HCT116 (cell line): ENCODE results near the gene FSTL4. TPM values are rescaled to one million over a fixed set of nuclear protein-coding genes. Genes with fewer than 3 reads are reported as not detected.
A peak's percentile ranks its signal among the peaks of the same experiment; 100 is the strongest.

Experiments
- ATAC-seq: fragments of 200-7000 bp; cut with Tn5 transposase; 2 replicates; pipeline ENCODE4 v1.9.1; 2020; ENCODE audit warnings: mild to moderate bottlenecking, moderate library complexity
- BruUV-seq: library from RNA; stranded (reverse); fragments of 400-500 nt; replicated peaks from 2 replicates; lab custom pipeline; 2021; lab: Mats Ljungman, UMichigan
- CTCF ChIA-PET: fragments of 300-600 bp; sonication (Branson Sonifier 250); formaldehyde crosslinking; loops from one replicate; lab custom pipeline; 2021; ENCODE audit warnings: antibody characterized with exemption; lab: Charles Lee
- POLR2A ChIA-PET: fragments of 300-600, 350-600 bp; sonication (Branson Sonifier 250); formaldehyde crosslinking; loops from one replicate; lab custom pipeline; 2021; ENCODE audit warnings: antibody characterized with exemption; lab: Charles Lee
- RAD21 ChIA-PET, 2 experiments: fragments of 300-600 bp; sonication (Branson Sonifier 250); formaldehyde crosslinking; loops; one replicate each; lab custom pipeline; 2023; ENCODE audit warnings: low total read pairs in 2 of 2; ENCODE audit not compliant: uncharacterized antibody in 2 of 2, unreplicated experiment in 2 of 2, low non-redundant PET in 1 of 2; lab: Charles Lee
- DNase-seq: peaks from one replicate; pipeline ENCODE4 v3.0.0-alpha.2; 2010; ENCODE audit warnings: low read depth, low spot score
- H2AFZ ChIP-seq: fragments of 200-600 bp; shearing (Covaris generic), sonication (generic); 2 replicates; pipeline ENCODE4 v1.6.1; 2017; ENCODE audit warnings: low read depth, mixed run types, mixed read lengths, antibody characterized with exemption, low read length; ENCODE audit not compliant: poor library complexity, severe bottlenecking
- H3K27ac ChIP-seq: 2 replicates; pipeline ENCODE4 v1.5.1; 2012; ENCODE audit warnings: low read depth, low read length
- H3K27me3 ChIP-seq: fragments of 200-600 bp; sonication (generic); 2 replicates; pipeline ENCODE4 v1.6.1; 2016; ENCODE audit warnings: mixed run types, low read length, mixed read lengths; ENCODE audit not compliant: insufficient read depth
- H3K36me3 ChIP-seq, 2 experiments: fragments of 200-500 bp in 1 of 2; fragments of 200-600 bp in 1 of 2; sonication (Bioruptor generic) in 1 of 2; sonication (generic) in 1 of 2; 2 replicates each; pipeline versions ENCODE4 v1.5.1 to v1.6.1; 2014 to 2016; ENCODE audit warnings: low read length in 2 of 2, inconsistent platforms in 1 of 2, mixed read lengths in 1 of 2, mixed run types in 1 of 2; ENCODE audit not compliant: insufficient read depth in 2 of 2, control insufficient read depth in 1 of 2
- H3K4me1 ChIP-seq, 2 experiments: fragments of 200-600 bp in 1 of 2; sonication (generic) in 1 of 2; 2 replicates each; pipeline versions ENCODE4 v1.5.1 to v1.6.1; 2012 to 2017; ENCODE audit warnings: low read length in 2 of 2, inconsistent platforms in 1 of 2, mild to moderate bottlenecking in 1 of 2, mixed read lengths in 1 of 2, mixed run types in 1 of 2, moderate library complexity in 1 of 2; ENCODE audit not compliant: insufficient read depth in 2 of 2, control insufficient read depth in 1 of 2
- H3K4me2 ChIP-seq: fragments of 200-600 bp; sonication (generic); 2 replicates; pipeline ENCODE4 v1.6.1; 2017; ENCODE audit warnings: mixed run types, low read length, mixed read lengths
- H3K4me3 ChIP-seq, 2 experiments: fragments of 200-600 bp in 1 of 2; sonication (generic) in 1 of 2; replicated peaks in 1 of 2; 2 replicates each; pipeline ENCODE4 v1.5.1; 2011 to 2016; ENCODE audit warnings: low read length in 2 of 2, control low read depth in 1 of 2, low read depth in 1 of 2, mild to moderate bottlenecking in 1 of 2, mixed read lengths in 1 of 2, mixed run types in 1 of 2
- H3K79me2 ChIP-seq: fragments of 200-600 bp; sonication (generic); 2 replicates; pipeline ENCODE4 v1.6.1; 2017; ENCODE audit warnings: mild to moderate bottlenecking, mixed run types, low read length, moderate library complexity, mixed read lengths; ENCODE audit not compliant: insufficient read depth
- H3K9ac ChIP-seq: fragments of 200-600 bp; sonication (generic); 2 replicates; pipeline ENCODE4 v1.6.1; 2016; ENCODE audit warnings: low read length, mixed read lengths
- H3K9me2 ChIP-seq: fragments of 200-600 bp; sonication (generic), shearing (Covaris generic); 2 replicates; pipeline ENCODE4 v1.6.1; 2017; ENCODE audit warnings: mixed run types, mild to moderate bottlenecking, moderate library complexity; ENCODE audit not compliant: insufficient read depth
- H3K9me3 ChIP-seq, 2 experiments: fragments of 200-500 bp in 1 of 2; fragments of 200-600 bp in 1 of 2; sonication (Bioruptor generic) in 1 of 2; sonication (generic) in 1 of 2; 2 replicates each; pipeline ENCODE4 v1.6.1; 2014 to 2017; ENCODE audit warnings: low read length in 2 of 2, mixed read lengths in 2 of 2, inconsistent platforms in 1 of 2, low read depth in 1 of 2, mild to moderate bottlenecking in 1 of 2, mixed run types in 1 of 2, moderate library complexity in 1 of 2; ENCODE audit not compliant: control insufficient read depth in 1 of 2, insufficient read depth in 1 of 2
- H4K20me1 ChIP-seq: fragments of 200-600 bp; sonication (generic), shearing (Covaris generic); 2 replicates; pipeline ENCODE4 v1.6.1; 2017; ENCODE audit warnings: mixed run types, mild to moderate bottlenecking, moderate library complexity; ENCODE audit not compliant: insufficient read depth
- CEBPB ChIP-seq: IDR thresholded peaks from 2 replicates; pipeline ENCODE4 v1.6.1; 2012; ENCODE audit warnings: low read depth
- CTCF ChIP-seq, 3 experiments: fragments of 200-600 bp in 1 of 3; sonication (generic) in 1 of 3; IDR thresholded peaks in 2 of 3; conservative IDR thresholded peaks in 1 of 3; 2 replicates each; pipeline ENCODE4 v1.5.1; 2012 to 2017; ENCODE audit warnings: low read depth in 2 of 3, low read length in 2 of 3, antibody characterized with exemption in 1 of 3, borderline replicate concordance in 1 of 3, control low read depth in 1 of 3, mild to moderate bottlenecking in 1 of 3, mixed read lengths in 1 of 3, mixed run types in 1 of 3, moderate library complexity in 1 of 3; ENCODE audit not compliant: insufficient read depth in 1 of 3
- EGR1 ChIP-seq: IDR thresholded peaks from 2 replicates; pipeline ENCODE4 v1.6.1; 2012; ENCODE audit warnings: low read depth
- ELF1 ChIP-seq: IDR thresholded peaks from 2 replicates; pipeline ENCODE4 v1.6.1; 2012; ENCODE audit warnings: low read depth, borderline replicate concordance
- EZH2phosphoT487 ChIP-seq: fragments of 200-600 bp; IDR thresholded peaks from 2 replicates; pipeline ENCODE4 v1.6.1; 2018; ENCODE audit warnings: antibody characterized with exemption, borderline replicate concordance
- FOSL1 ChIP-seq: IDR thresholded peaks from 2 replicates; pipeline ENCODE4 v1.6.1; 2012; ENCODE audit warnings: low read depth
- MAX ChIP-seq: IDR thresholded peaks from 2 replicates; pipeline ENCODE4 v1.6.1; 2012
- POLR2A ChIP-seq: IDR thresholded peaks from 2 replicates; pipeline ENCODE4 v1.7.0; 2011; ENCODE audit warnings: borderline replicate concordance; ENCODE audit not compliant: insufficient read depth, insufficient read length; ENCODE audit errors: extremely low read depth
- POLR2AphosphoS5 ChIP-seq: IDR thresholded peaks from 2 replicates; pipeline ENCODE4 v1.6.1; 2011; ENCODE audit warnings: mild to moderate bottlenecking, low read depth, low read length, moderate library complexity
- SIN3A ChIP-seq: IDR thresholded peaks from 2 replicates; pipeline ENCODE4 v1.6.1; 2012; ENCODE audit warnings: low read depth
- SP1 ChIP-seq: IDR thresholded peaks from 2 replicates; pipeline ENCODE4 v1.6.1; 2012; ENCODE audit warnings: low read depth
- TCF7L2 ChIP-seq: IDR thresholded peaks from 2 replicates; pipeline ENCODE4 v1.7.0; 2011; ENCODE audit warnings: borderline replicate concordance, inconsistent platforms; ENCODE audit not compliant: insufficient read depth, insufficient read length; ENCODE audit errors: extremely low read depth
- YY1 ChIP-seq: IDR thresholded peaks from 2 replicates; pipeline ENCODE4 v1.6.1; 2011; ENCODE audit warnings: low read length, low read depth, moderate library complexity, mild to moderate bottlenecking; ENCODE audit not compliant: insufficient replicate concordance; ENCODE audit errors: extremely low read depth
- ZBTB33 ChIP-seq: IDR thresholded peaks from 2 replicates; pipeline ENCODE4 v1.6.1; 2011; ENCODE audit warnings: mild to moderate bottlenecking, low read length, moderate library complexity; ENCODE audit not compliant: insufficient replicate concordance; ENCODE audit errors: extremely low read depth
- ZFX ChIP-seq: fragments of 450-650 bp; IDR thresholded peaks from 2 replicates; pipeline ENCODE4 v1.6.1; 2017
- ZNF274 ChIP-seq: fragments of 200-500 bp; sonication (Bioruptor generic); IDR thresholded peaks from 2 replicates; pipeline ENCODE4 v1.6.1; 2014; ENCODE audit warnings: mild to moderate bottlenecking, low read depth, low read length, inconsistent platforms
- intact Hi-C: fragments of 100-400 bp; cut with micrococcal nuclease; formaldehyde crosslinking; loops from 2 replicates; pipeline ENCODE4 v1.10.0; 2022
- total RNA-seq: library from RNA; stranded (reverse); gene quantifications from one replicate; pipeline ENCODE4 v1.2.1, GENCODE V29; 2021; ENCODE audit not compliant: unreplicated experiment

The FSTL4 gene
- total RNA-seq, 1 experiment from 2014 or later = 0.37 TPM

DNA sequence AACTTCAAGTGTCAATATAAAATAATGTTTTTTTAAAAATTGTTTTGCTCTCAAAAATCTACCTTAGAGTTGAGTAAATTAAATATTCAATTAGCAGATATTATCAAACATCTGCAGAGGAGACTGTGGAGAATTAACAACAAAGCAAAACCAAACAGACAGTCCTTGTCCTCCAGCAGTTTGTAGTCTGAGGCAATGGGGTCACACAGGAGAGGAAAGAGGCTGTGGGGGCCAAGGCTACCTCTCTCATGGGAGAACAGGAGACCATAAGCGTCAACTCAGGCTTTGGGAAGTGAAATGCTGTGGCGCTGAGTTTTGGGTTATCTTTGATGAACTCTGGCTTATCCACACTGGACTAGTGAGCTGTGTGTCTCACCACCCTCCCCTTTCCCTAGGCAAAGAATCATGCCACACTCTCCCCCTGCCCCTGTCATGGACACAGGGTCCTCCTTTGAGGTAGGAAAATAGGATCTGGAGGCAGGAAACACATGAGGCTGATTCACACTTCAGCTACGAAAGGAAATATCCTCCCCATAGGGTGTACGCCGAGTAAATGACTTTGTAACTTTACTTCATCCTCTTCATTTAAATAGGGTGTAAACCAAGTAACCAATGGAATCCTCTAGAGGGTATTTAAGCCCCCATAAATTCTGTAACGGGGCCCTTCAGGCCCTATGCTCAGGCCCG, 152.7 kb downstream of the FSTL4 start:
- ChIA-PET RAD21 (interaction anchor here in 1 of 2 experiments (1.4 kb wide), 1 partner anchor 36 kb away, joined by 4 read pairs; no protein-coding TSS in a partner anchor), POLR2A (no interaction called here), CTCF (interaction anchor here (0.9 to 2.3 kb wide), 3 partner anchors 18 to 144 kb away, joined by 3 to 7 read pairs (median 6); no protein-coding TSS in a partner anchor)
- Histone ChIP-seq H3K4me3 (no peak overlapping the region), H2AFZ (no peak overlapping the region), H3K9me3 (no peaks in the 10 kb centered on the region), H3K4me2 (no peak overlapping the region), H3K9me2 (no peaks in the 10 kb centered on the region), H3K9ac (no peak overlapping the region), H3K4me1 (no peaks in the 10 kb centered on the region), H3K36me3 (no peaks in the 10 kb centered on the region), H3K27ac (no peak overlapping the region), H3K79me2 (no peaks in the 10 kb centered on the region), H3K27me3 (0 out of 2 replicates have a peak, but pooled peaks cover 3% of the 10 kb centered on the region), H4K20me1 (no peaks in the 10 kb centered on the region)
- DNase-seq (no peak), ATAC-seq (peak; percentile 18; the same call in 1 of the 2 replicates)
- no TSS peak for BruUV-seq
- intact Hi-C loops = loop anchor here (1.0 kb wide), 3 partner anchors 36 to 348 kb away; no protein-coding TSS in a partner anchor
- TF ChIP-seq POLR2A (no peak), EZH2phosphoT487 (no peak), ELF1 (no peak), ZNF274 (no peak), YY1 (no peak), MAX (no peak), CEBPB (no peak), POLR2AphosphoS5 (no peak), CTCF (IDR thresholded peaks at IDR 0.05 in 2 of 3, conservative IDR thresholded peaks at IDR 0.05 in 1 of 3; ENCODE audit: borderline replicate concordance in 1 of 3, insufficient read depth in 1 of 3, low read depth in 2 of 3, low read length in 2 of 3) (no peak), FOSL1 (no peak), TCF7L2 (no peak), ZBTB33 (no peak), EGR1 (no peak), ZFX (no peak), SIN3A (no peak), SP1 (no peak)
